IPS-20b (cell line): ENCODE results near the gene GNAQ.
"Not testable (repeated sequence)": the region's sequence is repeated elsewhere in the genome, so short reads cannot be mapped to it uniquely, and the experiment has no call there.

ENCODE experiments used
- H3K27ac ChIP-seq: one replicate; pipeline ENCODE4 v1.5.1; 2013; ENCODE audit warnings: low read length
- H3K27me3 ChIP-seq: 2 replicates; pipeline ENCODE4 v1.6.1; 2013; ENCODE audit warnings: mild to moderate bottlenecking, low read length, inconsistent platforms; ENCODE audit not compliant: insufficient read depth
- H3K36me3 ChIP-seq: 2 replicates; pipeline ENCODE4 v1.6.1; 2013; ENCODE audit warnings: low read depth, mild to moderate bottlenecking, inconsistent platforms, low read length, moderate library complexity; ENCODE audit not compliant: insufficient read depth
- H3K4me1 ChIP-seq: 2 replicates; pipeline ENCODE4 v1.6.1; 2013; ENCODE audit warnings: mild to moderate bottlenecking, control low read depth, inconsistent platforms, low read length, moderate library complexity; ENCODE audit not compliant: insufficient read depth
- H3K4me3 ChIP-seq: 2 replicates; pipeline ENCODE4 v1.5.1; 2013; ENCODE audit warnings: mild to moderate bottlenecking, low read length, inconsistent platforms
- H3K9ac ChIP-seq: 2 replicates; pipeline ENCODE4 v1.6.1; 2013; ENCODE audit warnings: low read depth, mild to moderate bottlenecking, inconsistent platforms, low read length, moderate library complexity
- H3K9me3 ChIP-seq: 2 replicates; pipeline ENCODE4 v1.6.1; 2013; ENCODE audit warnings: mild to moderate bottlenecking, low read depth, low read length, inconsistent platforms; ENCODE audit not compliant: insufficient read depth

The GNAQ gene

DNA sequence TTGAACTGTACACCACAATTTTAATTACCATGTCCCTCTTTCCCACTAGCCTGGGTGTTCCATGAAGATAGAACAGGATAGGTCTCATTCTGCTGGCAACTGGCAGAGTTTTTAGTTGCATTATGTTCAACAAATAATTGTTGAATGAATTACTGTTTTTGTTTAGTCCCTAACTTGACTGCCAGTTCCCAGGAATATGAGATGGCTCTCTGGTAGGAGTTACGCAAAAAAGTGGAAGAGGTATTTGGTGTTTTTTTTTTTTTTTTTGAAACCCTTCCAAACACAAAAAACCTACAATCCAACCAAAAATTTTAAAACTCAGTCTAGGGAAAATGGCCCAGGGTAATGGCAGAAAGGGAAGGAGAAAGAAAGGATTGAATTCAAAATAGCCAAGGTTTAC lies 153.6 kb downstream of the GNAQ start:
- Histone ChIP-seq H3K36me3 (no peaks in the 10 kb centered on the region), H3K27me3 (no peaks in the 10 kb centered on the region), H3K4me3 (no peak overlapping the region), H3K27ac (no peak overlapping the region), H3K9me3 (no peaks in the 10 kb centered on the region), H3K4me1 (peaks cover 11% of the 10 kb centered on the region), H3K9ac (no peak overlapping the region)

DNA sequence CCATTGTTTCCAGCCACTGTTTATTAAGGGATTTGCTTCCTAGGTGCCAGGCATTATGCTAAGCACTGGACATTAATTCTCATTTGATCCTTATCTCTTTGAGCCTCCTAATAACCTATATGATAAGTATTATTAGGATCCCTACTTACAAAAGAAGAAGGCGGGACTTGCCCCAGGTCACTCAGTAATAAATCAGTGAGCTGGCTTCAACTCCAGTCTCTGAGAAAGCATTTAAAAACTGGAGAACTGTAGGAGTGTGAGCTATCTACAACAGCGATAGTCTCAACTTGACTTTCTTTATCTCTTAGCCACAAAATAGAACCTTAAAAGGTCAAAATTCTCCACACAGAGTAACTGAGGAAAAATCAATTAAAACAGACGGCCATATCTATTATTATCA lies 155.0 kb downstream of the GNAQ start:
- no peaks in the 10 kb centered on the region for H3K36me3 ChIP-seq
- H3K9ac ChIP-seq, result no peak overlapping the region
- H3K4me1 ChIP-seq, result peaks cover 14% of the 10 kb centered on the region; the same call in 1 of the 2 replicates
- no peaks in the 10 kb centered on the region for H3K9me3 ChIP-seq
- no peak overlapping the region for H3K4me3 ChIP-seq
- no peak overlapping the region for H3K27ac ChIP-seq
- H3K27me3 ChIP-seq, result no peaks in the 10 kb centered on the region

DNA sequence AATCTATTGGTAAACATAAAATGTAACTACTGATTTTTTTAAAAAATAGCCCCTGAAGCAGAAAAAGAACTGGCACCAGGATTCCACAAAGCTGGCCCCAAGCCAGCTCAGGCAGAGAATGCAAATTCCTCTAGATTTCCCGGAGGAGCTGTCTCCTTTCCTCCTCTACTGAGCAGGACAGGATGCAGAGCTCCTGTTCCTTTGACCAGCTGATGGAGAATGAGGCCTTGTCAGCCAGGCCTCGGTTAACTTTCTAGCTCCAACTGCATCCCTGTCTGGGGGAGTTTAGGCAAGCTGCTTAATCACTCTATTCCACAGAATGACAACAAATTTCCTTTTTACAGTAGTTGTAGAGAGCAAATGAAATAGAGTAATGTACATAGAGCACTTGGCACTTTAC lies 155.5 kb downstream of the GNAQ start:
- Histone ChIP-seq H3K27me3 (no peaks in the 10 kb centered on the region), H3K27ac (no peak overlapping the region), H3K9me3 (no peaks in the 10 kb centered on the region), H3K4me3 (no peak overlapping the region), H3K4me1 (peaks cover 14% of the 10 kb centered on the region; the same call in 1 of the 2 replicates), H3K36me3 (no peaks in the 10 kb centered on the region), H3K9ac (no peak overlapping the region)

DNA sequence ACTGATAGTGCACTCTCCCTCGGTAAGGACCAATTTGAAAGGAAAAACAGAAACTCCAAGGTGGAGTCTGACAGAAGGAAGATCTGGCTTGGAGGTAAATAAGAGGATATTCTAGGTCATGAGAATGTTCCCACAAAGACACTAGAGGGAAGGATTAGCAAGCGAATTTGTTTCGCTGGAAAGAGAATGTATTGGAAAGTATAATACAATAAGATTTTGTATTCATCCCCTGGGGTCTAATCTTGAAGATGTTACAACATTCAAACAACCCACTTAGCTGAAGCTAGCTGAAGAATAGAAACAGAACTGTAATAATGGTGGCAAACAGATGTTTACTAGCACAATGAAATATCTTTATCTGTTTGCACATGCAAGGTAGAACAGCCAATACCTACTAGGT lies 158.7 kb downstream of the GNAQ start:
- peaks cover 14% of the 10 kb centered on the region; the same call in 1 of the 2 replicates for H3K4me1 ChIP-seq
- no peaks in the 10 kb centered on the region for H3K27me3 ChIP-seq
- no peak overlapping the region for H3K27ac ChIP-seq
- H3K36me3 ChIP-seq, result no peaks in the 10 kb centered on the region
- H3K9me3 ChIP-seq, result no peaks in the 10 kb centered on the region
- no peak overlapping the region for H3K4me3 ChIP-seq
- H3K9ac ChIP-seq, result no peak overlapping the region

DNA sequence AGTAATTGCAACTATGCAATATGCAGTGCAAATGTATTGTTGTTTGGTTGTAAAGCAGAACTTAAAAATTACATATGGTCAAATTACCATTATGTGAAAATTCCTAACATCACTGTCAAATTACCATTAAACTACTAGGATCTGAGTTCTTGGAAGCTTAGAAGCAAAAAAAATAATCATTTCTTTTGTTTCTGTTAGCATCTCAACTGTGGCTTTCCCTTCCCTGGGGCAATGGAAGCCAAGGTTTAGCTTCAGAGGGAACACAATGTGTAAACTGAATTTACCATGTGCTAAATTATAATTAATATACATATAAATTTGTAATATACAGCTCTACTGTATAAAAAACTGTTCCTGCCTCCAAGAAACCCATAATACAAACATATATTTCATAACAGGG lies 159.4 kb downstream of the GNAQ start:
- H3K4me3 ChIP-seq, result no peak overlapping the region
- no peaks in the 10 kb centered on the region for H3K9me3 ChIP-seq
- no peaks in the 10 kb centered on the region for H3K27me3 ChIP-seq
- no peak overlapping the region for H3K27ac ChIP-seq
- H3K9ac ChIP-seq, result no peak overlapping the region
- no peaks in the 10 kb centered on the region for H3K36me3 ChIP-seq
- H3K4me1 ChIP-seq, result peaks cover 14% of the 10 kb centered on the region; the same call in 1 of the 2 replicates

DNA sequence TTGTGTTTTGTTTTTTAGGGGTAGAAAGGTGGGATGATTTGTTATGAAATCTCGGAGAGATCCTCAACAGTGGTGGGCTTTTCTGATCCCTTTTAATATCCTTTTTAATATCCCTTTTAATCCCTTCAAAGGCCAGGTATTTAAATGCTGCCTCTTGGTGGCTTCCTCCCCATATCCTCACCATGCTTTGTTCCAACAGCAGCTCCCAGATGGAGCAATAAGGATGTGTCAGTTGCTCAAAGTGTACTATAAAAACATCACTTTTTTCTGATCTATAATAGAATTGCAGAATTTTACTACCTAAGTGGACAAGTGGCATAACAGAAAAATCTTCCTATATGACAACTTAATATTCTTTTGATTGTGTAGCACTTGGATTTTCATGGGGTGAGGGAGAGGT lies 160.1 kb downstream of the GNAQ start:
- Histone ChIP-seq H3K4me3 (no peak overlapping the region), H3K4me1 (peaks cover 13% of the 10 kb centered on the region; the same call in 1 of the 2 replicates)

DNA sequence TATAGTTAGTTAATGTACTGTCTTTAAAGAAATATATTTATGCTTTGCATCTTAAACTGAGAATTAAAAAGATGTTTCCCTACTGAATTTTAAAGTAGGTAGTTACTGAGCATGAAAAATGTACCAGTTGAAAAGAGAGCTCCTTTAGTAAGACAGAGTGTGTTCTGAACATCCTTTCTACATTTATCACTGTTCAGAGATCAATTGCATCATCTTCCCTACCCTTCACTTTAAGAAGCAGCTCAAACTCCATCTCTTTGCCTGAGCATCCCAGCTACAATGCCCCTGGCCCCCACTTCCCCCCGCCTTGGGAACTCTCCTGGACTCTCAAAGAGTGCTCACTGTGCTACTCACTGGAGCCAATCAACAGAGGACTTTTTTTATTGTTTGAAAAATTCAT lies 164.7 kb downstream of the GNAQ start:
- peaks cover 6% of the 10 kb centered on the region; the same call in 1 of the 2 replicates for H3K36me3 ChIP-seq
- H3K9ac ChIP-seq, result no peak overlapping the region
- H3K27ac ChIP-seq, result no peak overlapping the region
- no peaks in the 10 kb centered on the region for H3K27me3 ChIP-seq
- peaks cover 8% of the 10 kb centered on the region; the same call in 1 of the 2 replicates for H3K9me3 ChIP-seq
- no peaks in the 10 kb centered on the region for H3K4me1 ChIP-seq
- no peak overlapping the region for H3K4me3 ChIP-seq

More for the DNA sequence above, 160.1 kb downstream of the GNAQ start:
- no peak overlapping the region for H3K9ac ChIP-seq
- H3K36me3 ChIP-seq, result no peaks in the 10 kb centered on the region
- no peaks in the 10 kb centered on the region for H3K27me3 ChIP-seq
- H3K9me3 ChIP-seq, result no peaks in the 10 kb centered on the region
- no peak overlapping the region for H3K27ac ChIP-seq

DNA sequence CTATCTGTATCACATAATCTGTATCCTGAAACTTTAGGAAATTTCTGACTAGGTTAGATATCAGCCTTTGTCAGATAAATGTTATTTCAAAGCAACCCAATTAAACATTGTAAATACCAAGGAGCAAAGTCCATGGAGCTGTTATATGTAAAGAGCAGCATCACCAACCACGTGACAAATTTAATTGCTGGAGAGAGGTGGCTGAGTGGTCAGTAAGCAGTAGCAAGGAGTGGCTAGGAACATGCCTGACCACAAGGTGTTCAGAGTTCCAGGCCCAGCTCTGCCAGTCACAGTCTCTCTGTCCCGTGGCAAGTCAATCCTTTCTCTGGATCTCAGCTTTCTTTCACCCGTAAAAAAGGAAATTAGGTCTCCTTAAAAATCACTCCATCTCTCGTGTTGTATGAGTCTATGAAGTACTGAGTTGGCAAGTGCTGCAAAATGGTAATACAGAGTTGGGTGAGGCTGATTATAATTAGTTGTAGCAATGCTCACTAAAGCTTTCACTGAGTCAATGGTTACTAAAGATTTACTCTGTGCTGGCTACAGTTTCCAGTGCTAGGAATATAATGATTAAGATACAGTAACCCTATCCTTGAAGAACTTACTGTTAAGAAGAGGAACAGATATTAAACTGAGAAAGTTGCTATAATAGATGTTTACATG lies 166.1 kb downstream of the GNAQ start:
- Histone ChIP-seq H3K9ac (no peak overlapping the region), H3K27me3 (no peaks in the 10 kb centered on the region), H3K4me3 (no peak overlapping the region), H3K36me3 (peaks cover 6% of the 10 kb centered on the region; the same call in 1 of the 2 replicates), H3K27ac (no peak overlapping the region), H3K4me1 (no peaks in the 10 kb centered on the region), H3K9me3 (peaks cover 8% of the 10 kb centered on the region; the same call in 1 of the 2 replicates)

DNA sequence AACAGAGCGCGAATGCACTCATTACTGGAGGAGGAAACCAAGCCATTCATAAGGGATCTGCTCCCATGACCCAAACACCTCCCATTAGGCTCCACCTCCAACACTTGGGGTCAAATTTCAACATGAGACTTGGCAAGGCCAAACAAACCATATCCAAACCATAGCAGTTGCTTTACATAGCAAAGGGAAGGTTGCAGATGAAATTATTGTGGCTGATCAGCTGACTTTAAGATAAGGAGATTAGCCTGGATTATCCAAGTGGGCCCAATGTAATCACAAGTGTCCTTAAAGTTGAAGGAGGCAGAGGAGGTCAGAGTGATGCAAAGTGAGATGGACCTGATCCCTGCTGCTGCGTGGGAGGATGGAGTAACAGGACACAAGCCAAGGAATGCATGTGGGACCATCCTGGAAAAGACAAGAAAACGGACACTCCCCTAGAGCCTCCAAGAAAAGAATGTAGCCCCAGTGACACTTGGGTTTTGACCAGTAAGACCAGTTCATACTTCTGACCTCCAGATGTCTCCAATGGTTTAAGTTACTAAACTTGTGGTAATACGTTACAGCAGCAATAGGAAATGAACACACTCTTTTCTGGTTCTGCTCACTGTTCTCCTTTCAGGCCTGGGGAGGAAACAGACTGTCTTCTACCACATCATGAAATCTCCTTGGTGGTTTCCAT lies 167.3 kb downstream of the GNAQ start:
- Histone ChIP-seq H3K9me3 (peaks cover 8% of the 10 kb centered on the region; the same call in 1 of the 2 replicates), H3K4me3 (no peak overlapping the region), H3K4me1 (no peaks in the 10 kb centered on the region), H3K9ac (no peak overlapping the region), H3K36me3 (peaks cover 6% of the 10 kb centered on the region; the same call in 1 of the 2 replicates), H3K27ac (no peak overlapping the region), H3K27me3 (no peaks in the 10 kb centered on the region)

DNA sequence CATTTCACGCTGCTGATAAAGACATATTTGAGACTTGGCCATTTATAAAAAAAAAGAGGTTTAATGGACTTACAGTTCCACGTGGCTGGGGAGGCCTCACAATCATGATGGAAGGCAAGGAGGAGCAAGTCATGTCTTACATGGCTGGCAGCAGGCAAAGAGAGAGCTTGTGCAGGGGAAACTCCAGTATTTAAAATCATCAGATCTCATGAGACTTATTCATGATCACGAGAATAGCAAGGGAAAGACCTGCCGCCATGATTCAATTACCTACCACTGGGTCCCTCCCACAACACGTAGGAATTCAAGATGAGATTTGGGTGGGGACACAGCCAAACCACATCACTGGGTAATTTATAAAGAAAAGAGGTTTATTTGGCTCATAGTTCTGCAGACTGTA lies 168.0 kb downstream of the GNAQ start:
- H3K9me3 ChIP-seq, H3K27me3 ChIP-seq, H3K27ac ChIP-seq, H3K36me3 ChIP-seq, H3K4me3 ChIP-seq, H3K4me1 ChIP-seq, H3K9ac ChIP-seq: not testable (repeated sequence)

DNA sequence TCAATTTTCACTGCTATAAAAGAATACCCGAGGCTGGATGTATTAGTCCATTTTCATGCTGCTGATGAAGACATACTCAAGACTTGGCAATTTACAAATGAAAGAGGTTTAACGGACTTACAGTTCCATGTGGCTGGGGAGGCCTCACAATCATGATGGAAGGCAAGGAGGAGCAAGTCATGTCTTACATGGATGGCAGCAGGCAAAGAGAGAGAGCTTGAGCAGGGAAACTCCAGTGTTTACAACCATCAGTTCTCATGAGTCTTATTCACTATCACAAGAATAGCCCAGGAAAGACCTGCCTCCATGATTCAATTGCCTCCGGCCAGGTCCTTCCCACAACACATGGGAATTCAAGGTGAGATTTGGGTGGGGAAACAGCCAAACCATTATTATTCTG lies 170.7 kb downstream of the GNAQ start:
- not testable (repeated sequence) for H3K4me1 ChIP-seq, H3K27ac ChIP-seq, H3K27me3 ChIP-seq, H3K9me3 ChIP-seq, H3K9ac ChIP-seq, H3K36me3 ChIP-seq, H3K4me3 ChIP-seq
